ENCODE results near the gene STK32C.

STK32C gene

DNA sequence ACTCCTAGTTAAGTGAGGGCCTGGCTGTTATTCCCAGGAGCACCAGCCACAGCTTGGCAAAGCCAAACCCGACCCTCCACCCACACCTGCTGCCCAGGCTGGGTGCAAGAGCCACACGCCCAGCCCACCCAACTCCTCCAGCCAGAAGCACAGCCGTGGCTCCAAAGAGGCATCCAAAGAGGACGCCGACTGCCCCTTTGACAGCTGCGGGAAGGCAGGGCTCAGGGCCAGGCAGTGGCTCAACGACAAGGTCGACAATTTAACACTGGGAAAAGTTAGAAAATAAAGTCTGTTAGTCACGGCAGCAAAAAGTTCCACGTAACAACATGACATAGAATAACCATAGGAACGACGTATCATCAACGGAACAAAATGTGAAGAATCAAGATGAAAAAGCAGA is 66.7 kb downstream of the STK32C start:
- DNase-seq = no peak
- H3K4me3 ChIP-seq (ENCODE audit: low read depth, low read length) = no peak overlapping the region

DNA sequence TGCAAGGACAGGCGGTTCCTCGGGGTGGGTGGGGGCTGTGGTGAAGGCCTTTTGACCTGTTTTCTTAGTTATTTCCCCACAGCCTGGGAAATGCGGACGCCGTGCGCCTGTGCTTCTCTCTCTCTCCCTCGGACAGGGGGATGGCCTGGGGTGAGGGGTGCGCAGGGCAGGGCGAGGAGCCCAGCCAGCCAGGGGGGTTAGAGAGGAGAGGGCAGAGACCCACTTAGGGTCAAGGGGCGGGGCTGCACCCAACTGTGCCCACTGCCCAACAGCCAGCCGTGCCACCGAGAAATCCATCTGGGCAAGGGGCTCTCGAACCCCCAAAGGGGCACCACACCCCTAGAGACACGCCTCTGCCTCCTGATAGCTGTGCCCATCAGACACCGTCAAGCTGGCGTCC is 67.2 kb downstream of the STK32C start:
- Histone ChIP-seq H3K23ac (ENCODE audit: low read length) (no peak overlapping the region), H2AK5ac (ENCODE audit: low read length) (no peak overlapping the region), H2BK12ac (ENCODE audit: low read length) (no peak overlapping the region), H2BK5ac (ENCODE audit: low read depth, low read length, poor library complexity) (no peak overlapping the region), H3K27me3 (ENCODE audit: insufficient read depth, low read length) (no peaks in the 10 kb centered on the region), H3K4me2 (ENCODE audit: low read length) (no peak overlapping the region), H3K27ac (ENCODE audit: low read depth, low read length) (no peak overlapping the region), H3K4me1 (ENCODE audit: control insufficient read depth in 1 of 2, insufficient read depth in 2 of 2, low read length in 2 of 2) (peaks cover 9 to 11% of the 10 kb centered on the region in 2 experiments), H4K8ac (ENCODE audit: low read depth, low read length) (no peak overlapping the region), H3K79me1 (ENCODE audit: low read length) (no peaks in the 10 kb centered on the region), H3K4ac (ENCODE audit: low read depth, low read length) (no peak overlapping the region), H3K18ac (ENCODE audit: low read length) (no peak overlapping the region), H4K12ac (ENCODE audit: low read depth, low read length) (no peak overlapping the region), H2BK120ac (ENCODE audit: insufficient read depth, low read length, poor library complexity) (no peak overlapping the region), H3K79me2 (ENCODE audit: control insufficient read depth, insufficient read depth, low read length, poor library complexity) (no peaks in the 10 kb centered on the region), H3K9ac (ENCODE audit: low read length) (no peak overlapping the region), H3K14ac (ENCODE audit: low read length) (no peak overlapping the region), H2AFZ (ENCODE audit: insufficient read depth, low read length, poor library complexity) (no peak overlapping the region), H3K4me3 (ENCODE audit: low read depth, low read length) (no peak overlapping the region), H3K36me3 (ENCODE audit: control insufficient read depth in 1 of 2, insufficient read depth in 2 of 2, low read length in 2 of 2) (no peaks in the 10 kb centered on the region), H3K9me3 (ENCODE audit: insufficient read depth, low read depth, low read length) (no peaks in the 10 kb centered on the region), H4K91ac (ENCODE audit: low read depth, low read length) (no peak overlapping the region)
- DNase-seq = no peak
- no CpG with 5 or more reads among the region's 16 CpGs for WGBS (ENCODE audit: extremely low coverage, insufficient coverage, insufficient read length)

More for the DNA sequence above, 66.7 kb downstream of the STK32C start:
- Histone ChIP-seq H3K4me2 (ENCODE audit: low read length) (no peak overlapping the region), H3K9me3 (ENCODE audit: insufficient read depth, low read depth, low read length) (no peaks in the 10 kb centered on the region), H3K23ac (ENCODE audit: low read length) (no peak overlapping the region), H3K4ac (ENCODE audit: low read depth, low read length) (no peak overlapping the region), H2AK5ac (ENCODE audit: low read length) (no peak overlapping the region), H3K27ac (ENCODE audit: low read depth, low read length) (no peak overlapping the region), H3K27me3 (ENCODE audit: insufficient read depth, low read length) (no peaks in the 10 kb centered on the region), H3K36me3 (ENCODE audit: control insufficient read depth in 1 of 2, insufficient read depth in 2 of 2, low read length in 2 of 2) (no peaks in the 10 kb centered on the region), H3K4me1 (ENCODE audit: control insufficient read depth in 1 of 2, insufficient read depth in 2 of 2, low read length in 2 of 2) (peaks cover 9 to 11% of the 10 kb centered on the region in 2 experiments), H2BK120ac (ENCODE audit: insufficient read depth, low read length, poor library complexity) (no peak overlapping the region), H4K12ac (ENCODE audit: low read depth, low read length) (no peak overlapping the region), H3K79me1 (ENCODE audit: low read length) (no peaks in the 10 kb centered on the region), H2AFZ (ENCODE audit: insufficient read depth, low read length, poor library complexity) (no peak overlapping the region), H4K8ac (ENCODE audit: low read depth, low read length) (no peak overlapping the region), H4K91ac (ENCODE audit: low read depth, low read length) (no peak overlapping the region), H3K9ac (ENCODE audit: low read length) (no peak overlapping the region), H3K14ac (ENCODE audit: low read length) (no peak overlapping the region), H3K18ac (ENCODE audit: low read length) (no peak overlapping the region), H2BK12ac (ENCODE audit: low read length) (no peak overlapping the region), H3K79me2 (ENCODE audit: control insufficient read depth, insufficient read depth, low read length, poor library complexity) (no peaks in the 10 kb centered on the region), H2BK5ac (ENCODE audit: low read depth, low read length, poor library complexity) (no peak overlapping the region)
- no CpG with 5 or more reads among the region's 13 CpGs for WGBS (ENCODE audit: extremely low coverage, insufficient coverage, insufficient read length)

DNA sequence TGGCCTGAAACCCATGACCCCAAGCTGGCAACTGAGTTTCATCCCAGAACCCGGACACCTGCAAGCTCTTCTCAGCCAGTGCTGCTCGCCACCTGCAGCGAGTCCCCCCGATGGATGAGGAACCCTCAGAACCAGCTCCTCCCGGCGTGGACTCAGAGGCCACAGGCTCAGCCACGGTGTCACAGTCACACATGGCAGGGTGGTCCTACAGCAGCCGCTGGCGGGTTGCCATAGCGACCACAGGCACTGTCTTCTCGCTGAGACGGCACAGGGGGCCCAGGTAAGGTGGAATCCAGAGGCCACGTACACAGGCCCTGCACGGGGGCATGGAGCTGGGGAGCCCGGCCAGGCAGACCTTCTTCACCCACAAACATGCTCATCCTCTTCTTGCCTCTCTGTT is 67.6 kb downstream of the STK32C start:
- H3K14ac ChIP-seq (ENCODE audit: low read length) = no peak overlapping the region
- H4K12ac ChIP-seq (ENCODE audit: low read depth, low read length) = no peak overlapping the region
- H3K23ac ChIP-seq (ENCODE audit: low read length) = no peak overlapping the region
- H2AFZ ChIP-seq (ENCODE audit: insufficient read depth, low read length, poor library complexity) = no peak overlapping the region
- no CpG with 5 or more reads among the region's 15 CpGs for WGBS (ENCODE audit: extremely low coverage, insufficient coverage, insufficient read length)
- no peaks in the 10 kb centered on the region for H3K27me3 ChIP-seq (ENCODE audit: insufficient read depth, low read length)
- H3K4me1 ChIP-seq (ENCODE audit: control insufficient read depth in 1 of 2, insufficient read depth in 2 of 2, low read length in 2 of 2) = peaks cover 9 to 11% of the 10 kb centered on the region in 2 experiments
- no peaks in the 10 kb centered on the region for H3K9me3 ChIP-seq (ENCODE audit: insufficient read depth, low read depth, low read length)
- H3K36me3 ChIP-seq (ENCODE audit: control insufficient read depth in 1 of 2, insufficient read depth in 2 of 2, low read length in 2 of 2) = no peaks in the 10 kb centered on the region
- H4K8ac ChIP-seq (ENCODE audit: low read depth, low read length) = no peak overlapping the region
- DNase-seq = no peak
- H3K9ac ChIP-seq (ENCODE audit: low read length) = no peak overlapping the region
- H3K4ac ChIP-seq (ENCODE audit: low read depth, low read length) = no peak overlapping the region
- no peak overlapping the region for H3K4me2 ChIP-seq (ENCODE audit: low read length)
- H2BK5ac ChIP-seq (ENCODE audit: low read depth, low read length, poor library complexity) = no peak overlapping the region
- no peak overlapping the region for H3K27ac ChIP-seq (ENCODE audit: low read depth, low read length)
- no peak overlapping the region for H3K4me3 ChIP-seq (ENCODE audit: low read depth, low read length)
- H2BK12ac ChIP-seq (ENCODE audit: low read length) = no peak overlapping the region
- H3K79me1 ChIP-seq (ENCODE audit: low read length) = no peaks in the 10 kb centered on the region
- no peak overlapping the region for H3K18ac ChIP-seq (ENCODE audit: low read length)
- H4K91ac ChIP-seq (ENCODE audit: low read depth, low read length) = no peak overlapping the region
- H3K79me2 ChIP-seq (ENCODE audit: control insufficient read depth, insufficient read depth, low read length, poor library complexity) = no peaks in the 10 kb centered on the region
- no peak overlapping the region for H2BK120ac ChIP-seq (ENCODE audit: insufficient read depth, low read length, poor library complexity)
- H2AK5ac ChIP-seq (ENCODE audit: low read length) = no peak overlapping the region

DNA sequence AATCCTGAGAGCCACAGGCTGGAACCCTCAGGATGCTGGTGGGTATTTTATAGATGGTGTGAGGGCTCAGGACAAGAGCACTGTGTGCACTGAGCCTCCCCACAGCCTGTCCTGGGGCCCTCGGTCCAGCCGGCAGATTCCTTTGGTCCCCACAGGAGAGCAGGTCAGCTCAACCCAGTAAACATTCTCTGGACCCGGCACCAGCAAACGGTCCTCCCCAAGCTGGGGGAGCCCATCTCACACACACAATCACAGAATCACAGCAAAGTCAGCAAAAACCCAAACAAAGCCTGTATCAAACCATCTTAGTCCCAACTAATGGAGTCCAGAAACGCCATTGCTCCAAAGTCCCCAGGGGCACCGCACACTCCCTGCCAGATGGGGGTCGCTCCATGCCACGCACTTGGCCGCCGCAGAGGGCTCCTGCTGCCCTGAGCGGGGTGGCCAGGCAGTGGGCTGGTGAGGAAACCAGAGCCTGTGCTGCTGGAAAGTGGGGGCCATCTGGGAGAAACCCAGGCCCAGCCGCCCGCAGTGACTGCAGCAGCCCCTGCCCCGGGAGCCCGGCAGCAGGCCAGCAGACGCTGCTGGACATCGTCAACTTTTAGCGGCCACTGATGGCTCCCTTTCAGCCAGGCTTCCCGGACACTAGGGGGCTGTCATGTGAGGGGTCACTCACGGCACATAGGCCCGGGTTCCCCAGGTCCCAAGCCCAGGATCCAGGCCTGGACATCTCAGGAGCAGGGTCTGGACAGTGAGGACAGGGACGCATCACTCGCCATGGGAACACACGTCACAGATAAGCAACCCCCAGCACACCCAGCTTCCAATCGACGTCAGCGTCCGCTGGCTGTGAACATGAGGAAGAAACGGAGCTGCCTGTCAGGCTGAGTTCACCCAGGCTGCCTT is 68.4 kb downstream of the STK32C start:
- no peaks in the 10 kb centered on the region for H3K9me3 ChIP-seq (ENCODE audit: insufficient read depth, low read depth, low read length)
- no peak for DNase-seq
- WGBS (ENCODE audit: extremely low coverage, insufficient coverage, insufficient read length) = no CpG with 5 or more reads among the region's 29 CpGs
- no peak overlapping the region for H3K4ac ChIP-seq (ENCODE audit: low read depth, low read length)
- H3K23ac ChIP-seq (ENCODE audit: low read length) = no peak overlapping the region
- no peak overlapping the region for H3K14ac ChIP-seq (ENCODE audit: low read length)
- H3K4me2 ChIP-seq (ENCODE audit: low read length) = no peak overlapping the region
- no peak overlapping the region for H2BK120ac ChIP-seq (ENCODE audit: insufficient read depth, low read length, poor library complexity)
- no peak overlapping the region for H2AFZ ChIP-seq (ENCODE audit: insufficient read depth, low read length, poor library complexity)
- H3K27me3 ChIP-seq (ENCODE audit: insufficient read depth, low read length) = no peaks in the 10 kb centered on the region
- H4K12ac ChIP-seq (ENCODE audit: low read depth, low read length) = no peak overlapping the region
- H4K91ac ChIP-seq (ENCODE audit: low read depth, low read length) = no peak overlapping the region
- no peak overlapping the region for H3K18ac ChIP-seq (ENCODE audit: low read length)
- H2AK5ac ChIP-seq (ENCODE audit: low read length) = no peak overlapping the region
- no peak overlapping the region for H4K8ac ChIP-seq (ENCODE audit: low read depth, low read length)
- no peaks in the 10 kb centered on the region for H3K36me3 ChIP-seq (ENCODE audit: control insufficient read depth in 1 of 2, insufficient read depth in 2 of 2, low read length in 2 of 2)
- no peak overlapping the region for H3K9ac ChIP-seq (ENCODE audit: low read length)
- H3K79me2 ChIP-seq (ENCODE audit: control insufficient read depth, insufficient read depth, low read length, poor library complexity) = no peaks in the 10 kb centered on the region
- H3K79me1 ChIP-seq (ENCODE audit: low read length) = no peaks in the 10 kb centered on the region
- no peak overlapping the region for H2BK5ac ChIP-seq (ENCODE audit: low read depth, low read length, poor library complexity)
- no peak overlapping the region for H2BK12ac ChIP-seq (ENCODE audit: low read length)
- peaks cover 9 to 11% of the 10 kb centered on the region in 2 experiments for H3K4me1 ChIP-seq (ENCODE audit: control insufficient read depth in 1 of 2, insufficient read depth in 2 of 2, low read length in 2 of 2)
- no peak overlapping the region for H3K4me3 ChIP-seq (ENCODE audit: low read depth, low read length)
- H3K27ac ChIP-seq (ENCODE audit: low read depth, low read length) = no peak overlapping the region

Measured in trophoblast cell (in vitro differentiated cells and primary cell).